Activated CD4-positive, alpha-beta memory T cell treated with anti-CD3 and anti-CD28 coated beads, Interleukin-2, amount 10 ng/mL, durations not matched to agents 7 days and 5 days (primary cell): ENCODE measurements around the gene CCDC85B. TPM values are rescaled to one million over a fixed set of nuclear protein-coding genes. Genes with fewer than 3 reads are reported as not detected.
"Not testable (repeated sequence)": the region's sequence is repeated elsewhere in the genome, so short reads cannot be mapped to it uniquely, and the experiment has no call there.

Experiments used
- CTCF ChIA-PET: fragments of 350-600 bp; sonication (Branson Sonifier 250); formaldehyde crosslinking; loops from one replicate; lab custom pipeline; 2021; ENCODE audit warnings: antibody characterized with exemption, inconsistent platforms; lab: Charles Lee
- POLR2A ChIA-PET: fragments of 350-600 bp; sonication (Branson Sonifier 250); formaldehyde crosslinking; loops from one replicate; lab custom pipeline; 2021; ENCODE audit warnings: antibody characterized with exemption; lab: Charles Lee
- DNase-seq: peaks from one replicate; pipeline ENCODE4 v3.0.0-alpha.2; 2020
- H3K27ac Mint-ChIP-seq: one replicate; pipeline ENCODE4 v1.8.0; 2021; ENCODE audit warnings: mild to moderate bottlenecking, mixed read lengths
- H3K27me3 Mint-ChIP-seq: one replicate; pipeline ENCODE4 v1.8.0; 2021; ENCODE audit warnings: mixed read lengths
- H3K36me3 Mint-ChIP-seq: one replicate; pipeline ENCODE4 v1.8.0; 2021; ENCODE audit warnings: low read depth, mixed read lengths
- H3K4me1 Mint-ChIP-seq: one replicate; pipeline ENCODE4 v1.8.0; 2021; ENCODE audit warnings: mixed read lengths
- H3K4me3 Mint-ChIP-seq: one replicate; pipeline ENCODE4 v1.8.0; 2021; ENCODE audit warnings: mild to moderate bottlenecking, mixed read lengths
- H3K9me3 Mint-ChIP-seq: one replicate; pipeline ENCODE4 v1.8.0; 2021; ENCODE audit warnings: mixed read lengths
- total RNA-seq, 2 experiments: library from RNA; stranded (reverse); gene quantifications; one replicate each; pipeline ENCODE4 v1.2.3, GENCODE V29; 2021

CCDC85B gene
- total RNA-seq, 2 experiments from 2014 or later, result 53.2 to 55.8 TPM

DNA sequence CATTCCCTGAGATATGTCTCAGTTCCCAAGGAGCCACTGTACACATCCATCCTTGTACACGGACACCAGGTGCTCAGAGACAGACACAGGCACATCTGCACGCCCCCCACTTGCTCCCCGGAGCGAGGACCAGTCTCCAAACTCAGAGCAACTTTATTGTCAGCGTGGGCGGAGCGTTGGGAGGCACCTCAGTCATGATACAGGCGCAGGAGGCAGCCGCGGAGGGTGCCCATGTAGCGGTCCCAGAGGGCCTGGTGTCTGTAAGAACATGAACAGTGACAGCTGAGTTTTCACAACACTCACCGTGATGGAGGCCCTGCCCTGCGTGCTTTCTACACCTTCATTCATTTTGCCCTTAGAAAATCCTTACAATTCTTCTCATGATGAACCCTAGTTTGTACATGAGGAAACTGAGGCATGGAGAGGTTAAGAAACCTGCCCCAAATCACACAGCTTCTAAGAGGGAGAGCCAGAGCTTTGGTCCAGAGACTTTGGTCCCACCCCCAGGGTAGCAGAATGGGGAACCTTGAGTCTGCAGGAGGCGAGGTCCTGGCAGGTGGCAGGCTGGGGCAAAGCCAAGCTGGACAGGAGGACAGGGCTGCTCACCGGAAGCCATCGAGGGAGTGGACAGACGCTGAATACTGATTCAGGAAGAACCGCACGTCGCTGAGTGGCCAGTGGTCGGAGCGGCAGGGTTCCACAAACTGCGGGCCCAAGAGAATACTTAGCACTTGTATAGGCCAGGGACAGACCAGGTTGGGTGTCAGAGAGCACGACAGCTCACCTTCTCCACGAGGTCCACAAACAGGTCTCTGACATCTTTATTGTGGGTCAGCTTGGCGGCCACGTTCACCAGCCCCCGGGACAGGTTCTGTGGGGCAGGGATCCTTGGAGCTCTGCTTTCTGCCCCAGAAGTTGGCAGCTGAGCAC is 6.4 kb upstream of the CCDC85B start:
- Mint-ChIP-seq H3K27ac (peak overlapping the region; percentile 73), H3K4me1 (peaks cover 82% of the 10 kb centered on the region), H3K9me3 (no peaks in the 10 kb centered on the region), H3K27me3 (no peaks in the 10 kb centered on the region), H3K4me3 (no peak overlapping the region), H3K36me3 (peaks cover 50% of the 10 kb centered on the region)
- CTCF ChIA-PET, result interaction anchor here (0.6 to 10.0 kb wide), 45 partner anchors 9 to 267 kb away, joined by 3 to 251 read pairs (median 5); partner anchors contain the start of genes AP5B1, C11orf68, CFL1 and DRAP1
- POLR2A ChIA-PET, result interaction anchor here (0.6 to 11.5 kb wide), 16 partner anchors 10 to 733 kb away, joined by 3 to 284 read pairs (median 4); partner anchors contain the start of genes BANF1, C11orf68, CFL1 and DRAP1
- no peak for DNase-seq

- Mint-ChIP-seq H3K9me3 (no peaks in the 10 kb centered on the region), H3K27ac (peak overlapping the region; percentile 73), H3K4me1 (peaks cover 82% of the 10 kb centered on the region), H3K36me3 (peaks cover 50% of the 10 kb centered on the region), H3K27me3 (no peaks in the 10 kb centered on the region), H3K4me3 (no peak overlapping the region)
- ChIA-PET CTCF (interaction anchor here (0.6 to 10.0 kb wide), 47 partner anchors 9 to 268 kb away, joined by 3 to 251 read pairs (median 4); partner anchors contain the start of genes AP5B1, C11orf68, CFL1 and CST6), POLR2A (interaction anchor here (0.6 to 11.5 kb wide), 18 partner anchors 9 to 732 kb away, joined by 3 to 284 read pairs (median 4); partner anchors contain the start of genes BANF1, C11orf68, CFL1 and DRAP1)
- DNase-seq, result peak; percentile 87
Observed at GRCh38 chr11:65884716-65885092, 5.8 kb upstream of the CCDC85B start.

- H3K27ac Mint-ChIP-seq, result peak overlapping the region; percentile 52
- DNase-seq, result no peak
- peaks cover 50% of the 10 kb centered on the region for H3K36me3 Mint-ChIP-seq
- H3K27me3 Mint-ChIP-seq, result no peaks in the 10 kb centered on the region
- no peak overlapping the region for H3K4me3 Mint-ChIP-seq
- no peaks in the 10 kb centered on the region for H3K9me3 Mint-ChIP-seq
- H3K4me1 Mint-ChIP-seq, result peaks cover 82% of the 10 kb centered on the region
- CTCF ChIA-PET, result interaction anchor here (1.0 to 10.0 kb wide), 41 partner anchors 9 to 268 kb away, joined by 3 to 251 read pairs (median 7); partner anchors contain the start of genes AP5B1, C11orf68, CFL1 and CST6
- POLR2A ChIA-PET, result interaction anchor here (0.6 to 11.5 kb wide), 16 partner anchors 9 to 220 kb away, joined by 3 to 284 read pairs (median 4); partner anchors contain the start of genes C11orf68, CFL1, DRAP1 and FOSL1
Observed at GRCh38 chr11:65885231-65885630, 5.2 kb upstream of the CCDC85B start.

GRCh38 chr11:65885808-65886536 is 4.5 kb upstream of the CCDC85B start:
- no peak overlapping the region for H3K27ac Mint-ChIP-seq
- H3K36me3 Mint-ChIP-seq, result peaks cover 47% of the 10 kb centered on the region
- H3K27me3 Mint-ChIP-seq, result no peaks in the 10 kb centered on the region
- H3K9me3 Mint-ChIP-seq, result no peaks in the 10 kb centered on the region
- CTCF ChIA-PET, result interaction anchor here (0.6 to 10.0 kb wide), 24 partner anchors 8 to 223 kb away, joined by 3 to 251 read pairs (median 8); partner anchors contain the start of genes AP5B1, CFL1, CST6 and KAT5
- peak overlapping the region; percentile 97 for H3K4me3 Mint-ChIP-seq
- DNase-seq, result no peak
- POLR2A ChIA-PET, result interaction anchor here (0.8 to 11.5 kb wide), 5 partner anchors 12 to 175 kb away, joined by 3 to 284 read pairs (median 55); partner anchors contain the start of genes CFL1, FOSL1 and MUS81
- H3K4me1 Mint-ChIP-seq, result peaks cover 76% of the 10 kb centered on the region

GRCh38 chr11:65886826-65887722 is 3.4 kb upstream of the CCDC85B start:
- H3K27me3 Mint-ChIP-seq, result no peaks in the 10 kb centered on the region
- H3K36me3 Mint-ChIP-seq, result peaks cover 46% of the 10 kb centered on the region
- ChIA-PET CTCF (interaction anchor here (0.6 to 10.0 kb wide), 21 partner anchors 8 to 175 kb away, joined by 3 to 251 read pairs (median 13); partner anchors contain the start of genes AP5B1, CFL1, CTSW and FOSL1), POLR2A (interaction anchor here (1.0 to 11.5 kb wide), 8 partner anchors 13 to 115 kb away, joined by 3 to 284 read pairs (median 40); partner anchors contain the start of genes BANF1, CFL1, EIF1AD and FOSL1)
- H3K4me1 Mint-ChIP-seq, result peaks cover 67% of the 10 kb centered on the region
- H3K27ac Mint-ChIP-seq, result peak overlapping the region; percentile 90
- peak overlapping the region; percentile 97 for H3K4me3 Mint-ChIP-seq
- no peak for DNase-seq
- no peaks in the 10 kb centered on the region for H3K9me3 Mint-ChIP-seq

DNA sequence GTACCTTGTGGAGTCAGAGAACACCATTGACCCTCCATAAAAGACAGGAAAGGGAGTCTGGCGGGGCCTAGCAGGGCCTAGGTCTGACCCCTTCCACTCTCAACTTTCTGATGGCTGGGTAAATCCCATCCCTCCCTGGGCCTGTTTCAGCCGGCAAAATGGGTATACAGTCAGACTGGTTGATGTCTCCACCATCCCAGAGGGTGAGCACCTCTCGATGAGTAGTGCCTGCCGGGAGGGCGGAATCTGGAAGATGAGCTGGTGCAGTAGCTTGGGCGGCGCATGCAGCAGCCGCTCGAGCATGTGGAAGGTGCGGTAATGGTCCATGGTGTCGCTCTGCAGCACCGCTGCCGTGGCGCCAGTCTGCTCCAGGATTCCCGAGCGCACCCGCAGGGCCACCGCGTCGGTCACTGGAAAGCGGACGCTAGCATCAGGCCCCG is 2.7 kb upstream of the CCDC85B start:
- peak overlapping the region; percentile 90 for H3K27ac Mint-ChIP-seq
- H3K4me3 Mint-ChIP-seq, result peak overlapping the region; percentile 97
- peaks cover 68% of the 10 kb centered on the region for H3K4me1 Mint-ChIP-seq
- CTCF ChIA-PET, result interaction anchor here (0.6 to 10.0 kb wide), 31 partner anchors 9 to 621 kb away, joined by 3 to 251 read pairs (median 8); partner anchors contain the start of genes AP5B1, C11orf68, CFL1 and CTSW
- no peaks in the 10 kb centered on the region for H3K27me3 Mint-ChIP-seq
- peaks cover 41% of the 10 kb centered on the region for H3K36me3 Mint-ChIP-seq
- POLR2A ChIA-PET, result interaction anchor here (0.6 to 11.5 kb wide), 14 partner anchors 8 to 167 kb away, joined by 3 to 284 read pairs (median 30); partner anchors contain the start of genes BANF1, C11orf68, CFL1 and CTSW
- no peaks in the 10 kb centered on the region for H3K9me3 Mint-ChIP-seq
- DNase-seq, result no peak

DNA sequence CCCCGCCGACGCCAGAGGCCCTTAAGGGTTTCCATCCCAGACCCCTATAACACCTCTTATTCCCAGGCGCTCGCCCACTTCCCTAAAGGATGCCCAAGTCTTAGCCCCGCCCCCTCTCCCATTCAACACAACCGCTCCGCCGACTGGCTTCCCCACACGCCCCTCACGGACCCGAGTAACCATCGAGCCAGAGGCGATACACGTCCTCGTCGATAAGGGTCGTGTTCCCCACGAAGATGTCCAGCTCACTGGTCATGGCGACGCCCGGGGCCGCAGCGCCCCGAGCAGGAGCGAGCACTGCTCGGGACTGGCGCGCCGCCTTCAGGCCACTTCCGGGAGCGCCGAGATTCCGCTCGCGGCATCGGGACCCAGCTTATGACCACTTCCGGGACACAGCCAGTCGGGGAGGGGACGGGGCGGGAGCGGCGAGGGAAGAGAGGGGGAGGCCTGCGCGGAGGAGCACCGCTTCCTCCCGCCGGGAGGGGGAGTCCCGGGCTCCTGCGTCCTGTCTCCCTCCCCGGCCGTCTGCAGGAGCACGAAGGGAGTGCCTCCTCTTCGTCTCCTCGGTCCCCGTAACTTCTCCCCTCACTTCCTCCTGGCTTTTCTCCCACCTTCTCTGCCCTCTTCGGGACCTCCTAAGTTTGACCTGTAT is 2.2 kb upstream of the CCDC85B start, which contains the start of gene FIBP:
Gene FIBP, minus strand, starts transcription at position 309 of the 652 bp plus-strand sequence. Its CDS starts 53 bp downstream, at position 256.
- Mint-ChIP-seq H3K4me3 (peak within 1 kb of the TSS; percentile 97), H3K9me3 (no peaks in the 10 kb centered on the region), H3K36me3 (peaks cover 40% of the 10 kb centered on the region), H3K27me3 (no peaks in the 10 kb centered on the region), H3K27ac (peak within 1 kb of the TSS; percentile 90), H3K4me1 (peaks cover 74% of the 10 kb centered on the region)
- CTCF ChIA-PET, result interaction anchor here (0.6 to 10.0 kb wide), 34 partner anchors 9 to 622 kb away, joined by 3 to 251 read pairs (median 7); partner anchors contain the start of genes AP5B1, BANF1, C11orf68 and CFL1
- POLR2A ChIA-PET, result interaction anchor here (0.6 to 11.5 kb wide), 19 partner anchors 9 to 389 kb away, joined by 3 to 284 read pairs (median 16); partner anchors contain the start of genes BANF1, C11orf68, CFL1 and CTSW
- DNase-seq, result peak; percentile 98

GRCh38 chr11:65891219-65892136 is 1.0 kb downstream of the CCDC85B start:
- no peaks in the 10 kb centered on the region for H3K9me3 Mint-ChIP-seq
- H3K4me1 Mint-ChIP-seq, result peaks cover 72% of the 10 kb centered on the region
- H3K36me3 Mint-ChIP-seq, result peaks cover 26% of the 10 kb centered on the region
- peak overlapping the region; percentile 89 for H3K27ac Mint-ChIP-seq
- peak overlapping the region; percentile 97 for H3K4me3 Mint-ChIP-seq
- H3K27me3 Mint-ChIP-seq, result no peaks in the 10 kb centered on the region
- peak; percentile 46 for DNase-seq
- ChIA-PET POLR2A (interaction anchor here (0.6 to 11.5 kb wide), 32 partner anchors 8 to 468 kb away, joined by 3 to 284 read pairs (median 7); partner anchors contain the start of genes BANF1, C11orf68, CFL1 and CTSW), CTCF (interaction anchor here (0.6 to 10.0 kb wide), 33 partner anchors 6 to 319 kb away, joined by 3 to 251 read pairs (median 7); partner anchors contain the start of genes BANF1, C11orf68, CFL1 and CTSW)

- peaks cover 72% of the 10 kb centered on the region for H3K4me1 Mint-ChIP-seq
- POLR2A ChIA-PET, result interaction anchor here (0.6 to 11.5 kb wide), 12 partner anchors 8 to 757 kb away, joined by 3 to 284 read pairs (median 36); partner anchors contain the start of genes BANF1, C11orf68, CFL1 and CTSW
- peaks cover 23% of the 10 kb centered on the region for H3K36me3 Mint-ChIP-seq
Observed at GRCh38 chr11:65892137-65892540, 1.7 kb downstream of the CCDC85B start.

More at GRCh38 chr11:65892137-65892540, 1.7 kb downstream of the CCDC85B start:
- H3K9me3 Mint-ChIP-seq, H3K27me3 Mint-ChIP-seq, DNase-seq: not testable (repeated sequence)
- H3K27ac Mint-ChIP-seq, result peak overlapping the region; percentile 89
- CTCF ChIA-PET, result interaction anchor here (0.6 to 10.0 kb wide), 5 partner anchors 9 to 181 kb away, joined by 3 to 251 read pairs (median 3); partner anchors contain the start of genes CFL1 and MUS81
- peak overlapping the region; percentile 97 for H3K4me3 Mint-ChIP-seq
